GM12892 (cell line): ENCODE measurements around the gene EDRF1.

Experiments
- POLR2A ChIP-seq: IDR thresholded peaks from 2 replicates; pipeline ENCODE4 v1.6.1; 2011; ENCODE audit warnings: low read depth, low read length, control low read depth
- POLR2AphosphoS5 ChIP-seq: IDR thresholded peaks from 2 replicates; pipeline ENCODE4 v1.6.1; 2011; ENCODE audit warnings: low read depth, low read length, control low read depth
- TAF1 ChIP-seq: IDR thresholded peaks from 2 replicates; pipeline ENCODE4 v1.6.1; 2011; ENCODE audit warnings: low read depth, mild to moderate bottlenecking, control low read depth, low read length, borderline replicate concordance

DNA sequence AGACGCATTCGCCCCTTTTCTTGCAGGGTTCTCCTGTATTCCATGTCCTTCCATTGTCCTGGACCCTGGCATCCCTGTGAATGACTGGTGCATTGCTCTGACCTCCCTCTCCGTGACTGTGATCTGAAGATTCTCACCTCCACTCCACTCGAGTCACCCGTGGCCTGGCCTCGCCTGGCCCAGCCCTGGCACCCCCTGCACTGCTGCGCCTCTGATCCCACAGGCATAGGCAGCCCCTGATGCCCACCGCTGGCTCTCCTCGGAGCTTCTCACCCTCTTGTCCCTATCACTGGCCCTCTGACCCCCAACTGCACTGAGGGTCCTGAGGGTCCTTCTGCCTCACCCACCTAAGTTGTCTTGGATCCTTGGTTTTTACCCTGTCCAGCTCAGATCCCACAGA, 58.3 kb downstream of the EDRF1 start:
- TF ChIP-seq POLR2A: no peak
- no peak for TF ChIP-seq TAF1
- no peak for TF ChIP-seq POLR2AphosphoS5
